Effector memory CD4-positive, alpha-beta T cell (primary cell): Measurements from ENCODE around the gene MRAP2.

ENCODE experiments used
- DNase-seq, 3 donors: peaks; one replicate each; pipeline ENCODE4 v3.0.0-alpha.2; 2020
- H3K27ac ChIP-seq: 2 replicates; pipeline ENCODE4 v1.7.0; 2013; ENCODE audit warnings: mild to moderate bottlenecking, low read length, moderate library complexity; ENCODE audit not compliant: insufficient read depth, poor library complexity, severe bottlenecking
- H3K27me3 ChIP-seq: replicated peaks from 2 replicates; pipeline ENCODE4 v1.7.0; 2013; ENCODE audit warnings: mild to moderate bottlenecking, low read length; ENCODE audit not compliant: insufficient read depth, control insufficient read depth, poor library complexity, severe bottlenecking
- H3K36me3 ChIP-seq: 2 replicates; pipeline ENCODE4 v1.7.0; 2013; ENCODE audit warnings: mild to moderate bottlenecking, low read length, moderate library complexity; ENCODE audit not compliant: control insufficient read depth, insufficient read depth
- H3K4me1 ChIP-seq: 2 replicates; pipeline ENCODE4 v1.7.0; 2013; ENCODE audit warnings: low read length, mild to moderate bottlenecking; ENCODE audit not compliant: control insufficient read depth, insufficient read depth, poor library complexity, severe bottlenecking
- H3K4me3 ChIP-seq: 2 replicates; pipeline ENCODE4 v1.7.0; 2013; ENCODE audit warnings: low read length, low read depth, mild to moderate bottlenecking; ENCODE audit not compliant: insufficient read depth, poor library complexity, severe bottlenecking
- H3K9me3 ChIP-seq: 2 replicates; pipeline ENCODE4 v1.7.0; 2013; ENCODE audit warnings: mild to moderate bottlenecking, low read length, moderate library complexity; ENCODE audit not compliant: control insufficient read depth

The MRAP2 gene

GRCh38 chr6:84013354-84013753 lies 20.2 kb upstream of the MRAP2 start:
- H3K4me1 ChIP-seq, result no peaks in the 10 kb centered on the region
- H3K9me3 ChIP-seq, result no peaks in the 10 kb centered on the region
- H3K27ac ChIP-seq, result no peak overlapping the region
- no peaks in the 10 kb centered on the region for H3K27me3 ChIP-seq
- no peak overlapping the region for H3K4me3 ChIP-seq
- no peaks in the 10 kb centered on the region for H3K36me3 ChIP-seq
- DNase-seq, result no peak

GRCh38 chr6:84013931-84014330 lies 19.6 kb upstream of the MRAP2 start:
- H3K27me3 ChIP-seq, result no peaks in the 10 kb centered on the region
- H3K9me3 ChIP-seq, result no peaks in the 10 kb centered on the region
- no peak for DNase-seq
- H3K4me3 ChIP-seq, result no peak overlapping the region
- no peaks in the 10 kb centered on the region for H3K36me3 ChIP-seq
- no peak overlapping the region for H3K27ac ChIP-seq
- no peaks in the 10 kb centered on the region for H3K4me1 ChIP-seq

- H3K4me3 ChIP-seq, result no peak overlapping the region
Measured at GRCh38 chr6:84016029-84016428, 17.5 kb upstream of the MRAP2 start.

GRCh38 chr6:84017709-84018452 lies 15.7 kb upstream of the MRAP2 start:
- H3K36me3 ChIP-seq, result no peaks in the 10 kb centered on the region
- no peak overlapping the region for H3K27ac ChIP-seq
- H3K4me3 ChIP-seq, result no peak overlapping the region
- no peaks in the 10 kb centered on the region for H3K27me3 ChIP-seq
- no peak for DNase-seq
- H3K4me1 ChIP-seq, result no peaks in the 10 kb centered on the region
- H3K9me3 ChIP-seq, result no peaks in the 10 kb centered on the region

More at GRCh38 chr6:84016029-84016428, 17.5 kb upstream of the MRAP2 start:
- Histone ChIP-seq H3K27ac (no peak overlapping the region), H3K27me3 (no peaks in the 10 kb centered on the region), H3K9me3 (no peaks in the 10 kb centered on the region), H3K4me1 (no peaks in the 10 kb centered on the region), H3K36me3 (no peaks in the 10 kb centered on the region)
- DNase-seq, result no peak

- Histone ChIP-seq H3K9me3 (no peaks in the 10 kb centered on the region), H3K4me3 (no peak overlapping the region), H3K27ac (no peak overlapping the region), H3K4me1 (no peaks in the 10 kb centered on the region), H3K27me3 (no peaks in the 10 kb centered on the region), H3K36me3 (no peaks in the 10 kb centered on the region)
- DNase-seq, result no peak
Measured at GRCh38 chr6:84018453-84019061, 15.0 kb upstream of the MRAP2 start.

GRCh38 chr6:84019141-84019841 lies 14.3 kb upstream of the MRAP2 start:
- DNase-seq, result no peak
- no peak overlapping the region for H3K4me3 ChIP-seq
- H3K4me1 ChIP-seq, result no peaks in the 10 kb centered on the region
- H3K27me3 ChIP-seq, result no peaks in the 10 kb centered on the region
- no peak overlapping the region for H3K27ac ChIP-seq
- H3K9me3 ChIP-seq, result no peaks in the 10 kb centered on the region
- no peaks in the 10 kb centered on the region for H3K36me3 ChIP-seq

GRCh38 chr6:84019842-84020211 lies 13.7 kb upstream of the MRAP2 start:
- no peak for DNase-seq
- H3K27me3 ChIP-seq, result no peaks in the 10 kb centered on the region
- no peak overlapping the region for H3K4me3 ChIP-seq
- H3K4me1 ChIP-seq, result no peaks in the 10 kb centered on the region
- no peaks in the 10 kb centered on the region for H3K36me3 ChIP-seq
- no peaks in the 10 kb centered on the region for H3K9me3 ChIP-seq
- no peak overlapping the region for H3K27ac ChIP-seq

GRCh38 chr6:84021625-84022024 lies 11.9 kb upstream of the MRAP2 start:
- no peaks in the 10 kb centered on the region for H3K27me3 ChIP-seq
- no peaks in the 10 kb centered on the region for H3K9me3 ChIP-seq
- H3K4me1 ChIP-seq, result no peaks in the 10 kb centered on the region
- H3K27ac ChIP-seq, result no peak overlapping the region
- DNase-seq, result no peak
- H3K36me3 ChIP-seq, result no peaks in the 10 kb centered on the region
- no peak overlapping the region for H3K4me3 ChIP-seq

GRCh38 chr6:84026721-84027164 lies 6.8 kb upstream of the MRAP2 start:
- no peaks in the 10 kb centered on the region for H3K36me3 ChIP-seq
- H3K9me3 ChIP-seq, result no peaks in the 10 kb centered on the region
- H3K27me3 ChIP-seq, result no peaks in the 10 kb centered on the region
- no peak overlapping the region for H3K27ac ChIP-seq
- no peaks in the 10 kb centered on the region for H3K4me1 ChIP-seq
- no peak overlapping the region for H3K4me3 ChIP-seq
- no peak for DNase-seq
